ENCODE results near the gene SLC25A15.

SLC25A15 gene

DNA sequence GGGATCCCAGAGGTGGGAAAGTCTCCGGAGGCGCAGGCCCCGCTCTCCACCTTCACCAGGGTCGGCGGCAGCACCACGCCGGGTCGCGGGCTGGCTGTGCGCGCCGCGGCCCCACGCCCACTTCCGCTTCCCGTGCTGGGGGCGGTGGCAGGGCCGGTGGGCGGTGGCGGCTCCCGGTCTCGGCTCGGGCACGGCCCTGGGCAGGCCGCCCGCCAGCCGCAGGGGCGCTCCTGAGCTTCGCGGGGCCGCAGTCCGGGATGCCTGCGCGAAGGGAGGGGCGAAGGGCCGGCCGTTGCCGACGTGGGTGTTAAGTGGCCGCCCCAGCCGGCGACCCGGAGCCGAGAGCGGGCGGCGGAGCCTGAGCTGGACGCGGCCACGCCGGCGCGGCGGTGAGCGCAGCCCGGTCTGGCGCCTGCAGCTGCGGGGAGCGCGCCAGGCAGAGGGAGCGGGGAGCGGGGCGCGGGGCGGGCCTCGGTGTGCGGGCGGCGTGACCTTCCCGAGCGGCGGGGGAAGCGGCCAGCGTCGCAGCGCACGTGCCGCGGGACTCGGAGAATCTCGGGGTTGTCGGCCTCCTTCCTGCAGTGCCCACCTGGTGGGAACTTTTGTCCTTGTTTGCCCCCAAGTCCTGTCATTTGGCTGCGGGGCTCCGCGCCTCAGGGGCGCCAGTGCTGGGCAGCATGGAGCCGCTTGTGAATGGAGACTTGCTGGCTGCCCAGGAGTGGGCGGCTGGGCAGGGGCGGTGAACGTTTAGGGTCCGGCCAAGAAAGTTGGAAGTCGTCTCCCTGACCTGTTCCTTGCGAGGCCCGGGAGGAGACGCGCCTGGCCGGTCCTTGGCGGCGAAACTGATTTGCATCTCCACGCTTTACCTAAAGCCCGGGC is at the start of gene SLC25A15:
Gene SLC25A15 (plus strand): TSS at position 337 of the 879 bp plus-strand sequence. CDS start 3,616 bp downstream, outside the sequence.
- peak; percentile 73 for DNase-seq (ENCODE audit: low read depth)

DNA sequence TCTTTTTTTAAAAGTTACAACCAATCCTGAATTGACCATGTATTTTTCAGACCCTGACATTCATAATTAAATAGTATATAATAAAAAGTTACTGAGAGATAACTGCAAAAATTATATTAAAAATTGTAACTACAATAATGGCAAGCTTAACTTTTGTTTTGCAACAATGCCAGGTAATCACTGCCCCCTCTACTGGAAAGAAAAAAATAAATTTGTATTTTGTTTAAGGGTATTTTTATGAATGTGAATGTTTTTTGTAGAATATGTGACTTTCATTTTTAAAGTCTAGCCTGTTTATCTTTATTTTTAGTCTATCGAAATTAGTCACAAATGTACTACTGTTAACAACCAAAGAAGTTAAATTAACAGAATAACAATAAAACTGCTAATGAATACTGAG is 40.1 kb upstream of the SLC25A15 start:
- DNase-seq (ENCODE audit: low read depth) = no peak

DNA sequence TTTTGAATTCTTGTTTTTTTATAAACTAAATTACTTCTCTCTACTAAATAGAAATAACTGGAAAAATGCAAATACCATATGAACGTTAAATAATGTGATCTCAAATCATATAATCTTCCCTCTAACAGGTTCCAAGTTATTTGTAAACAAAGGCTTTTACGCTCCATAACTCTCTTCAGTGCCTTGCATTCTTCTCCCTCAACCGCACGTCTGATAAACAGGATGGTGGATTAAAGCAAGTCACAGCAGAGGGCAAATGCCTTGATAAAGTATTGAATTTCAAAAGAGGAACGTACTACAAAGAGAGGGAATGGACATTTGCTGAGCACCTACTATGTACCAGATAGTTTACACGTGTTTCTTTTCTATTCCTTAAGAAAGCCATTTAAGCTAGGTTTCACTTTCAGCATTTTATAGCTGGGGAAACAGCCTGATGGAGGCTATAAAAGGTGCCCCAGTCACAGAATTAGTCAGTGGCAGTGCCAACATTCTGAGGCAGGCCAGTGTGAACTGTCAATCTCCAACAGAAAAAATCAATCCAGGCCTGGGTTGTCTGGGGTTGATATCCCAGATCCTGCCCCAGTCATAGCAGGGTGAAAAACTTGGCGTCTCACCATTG is 34.2 kb upstream of the SLC25A15 start:
- peak; percentile 65 for DNase-seq (ENCODE audit: low read depth)

DNA sequence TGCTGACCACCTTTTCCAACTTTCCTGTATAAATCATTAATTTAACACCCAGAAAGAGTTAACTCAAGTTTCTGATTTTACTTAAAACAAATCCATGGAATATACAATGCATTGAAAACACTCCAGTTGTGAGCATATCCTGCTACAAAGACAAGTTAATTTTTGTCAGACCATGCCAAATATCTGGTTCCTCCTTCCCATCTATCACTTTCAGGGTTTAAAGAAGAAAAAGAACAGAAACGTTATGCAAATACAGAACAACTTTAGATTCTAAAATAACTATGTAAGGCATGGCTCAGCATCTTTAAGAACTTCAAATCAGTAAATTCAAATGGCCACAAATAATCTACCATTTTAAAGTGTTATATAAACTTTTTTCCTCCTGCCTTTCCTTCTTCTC is 33.4 kb upstream of the SLC25A15 start:
- no peak for DNase-seq (ENCODE audit: low read depth)

DNA sequence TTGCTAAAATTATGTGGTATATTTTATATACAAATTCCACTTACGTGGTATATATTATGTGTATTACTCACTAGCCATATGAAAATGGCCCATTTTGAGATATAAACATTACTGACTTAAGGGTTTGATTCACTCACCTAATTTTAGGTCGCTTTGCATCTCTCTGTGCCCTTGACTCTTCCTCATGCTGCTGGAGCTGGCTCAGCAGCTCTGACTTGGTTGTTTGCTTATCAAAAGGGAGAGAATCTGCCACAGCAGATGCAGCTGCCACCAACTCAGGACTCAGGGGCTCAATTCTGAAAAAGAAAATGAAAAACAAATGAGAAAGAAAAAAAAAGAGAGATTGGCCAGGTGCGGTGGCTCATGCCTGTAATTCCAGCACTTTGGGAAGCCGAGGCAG is 30.6 kb upstream of the SLC25A15 start:
- DNase-seq (ENCODE audit: low read depth) = no peak

DNA sequence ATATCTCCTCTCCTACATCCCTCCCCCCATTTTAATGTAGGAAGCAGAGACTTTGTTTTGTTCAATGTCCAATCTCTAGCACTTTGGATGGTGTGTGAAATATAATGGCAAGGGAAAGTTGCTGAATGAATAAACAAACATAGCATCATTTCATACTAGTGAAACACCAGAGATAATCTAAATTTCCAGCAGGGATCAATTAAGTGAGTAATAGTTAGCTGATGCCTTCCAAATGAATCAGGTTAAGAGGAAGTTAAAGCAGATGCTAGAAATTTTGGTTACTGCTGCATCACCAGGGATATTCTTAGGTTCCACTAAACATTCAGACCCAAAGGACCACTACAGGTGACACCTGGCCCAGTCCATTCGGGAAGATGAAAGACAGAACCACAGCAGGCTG is 26.6 kb upstream of the SLC25A15 start:
- DNase-seq (ENCODE audit: low read depth) = no peak

DNA sequence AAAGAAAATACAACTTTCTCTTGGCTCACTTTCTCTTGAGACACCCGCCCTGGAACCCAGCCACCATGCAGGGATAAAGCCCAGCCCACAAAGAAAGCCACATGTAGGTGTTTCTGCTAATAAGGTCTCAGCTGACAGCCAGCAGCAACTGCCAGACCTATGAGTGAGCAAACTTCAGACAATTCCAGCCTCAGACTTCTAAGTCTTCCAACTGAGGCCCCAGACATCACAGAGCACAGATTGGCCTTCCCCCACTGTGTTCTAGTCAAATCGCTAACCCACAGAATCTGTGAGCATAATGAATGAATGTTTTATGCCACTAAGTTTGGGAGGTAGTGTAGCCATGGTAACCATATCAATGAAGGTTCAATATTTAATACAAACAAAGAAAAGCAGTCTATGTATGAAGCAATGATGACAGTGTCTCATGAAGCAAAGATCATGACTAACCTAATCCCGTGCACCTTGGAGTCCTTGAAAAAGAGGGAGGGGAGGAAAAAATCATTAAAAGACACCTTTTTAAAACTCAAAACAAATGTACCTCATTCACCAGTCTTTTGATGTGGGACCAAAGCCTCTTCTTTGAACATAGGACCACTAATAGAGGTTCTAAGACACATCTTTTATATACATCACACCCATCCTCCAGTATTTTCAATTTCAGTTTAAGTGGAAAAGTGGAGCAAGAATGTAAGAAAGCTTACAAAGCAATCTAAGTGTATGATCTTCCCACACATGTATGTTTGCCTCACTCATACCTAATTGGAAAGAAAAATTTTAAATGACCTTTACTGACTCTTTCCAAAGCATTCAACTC is 24.6 kb upstream of the SLC25A15 start:
- peak; percentile 81 for DNase-seq (ENCODE audit: low read depth)

DNA sequence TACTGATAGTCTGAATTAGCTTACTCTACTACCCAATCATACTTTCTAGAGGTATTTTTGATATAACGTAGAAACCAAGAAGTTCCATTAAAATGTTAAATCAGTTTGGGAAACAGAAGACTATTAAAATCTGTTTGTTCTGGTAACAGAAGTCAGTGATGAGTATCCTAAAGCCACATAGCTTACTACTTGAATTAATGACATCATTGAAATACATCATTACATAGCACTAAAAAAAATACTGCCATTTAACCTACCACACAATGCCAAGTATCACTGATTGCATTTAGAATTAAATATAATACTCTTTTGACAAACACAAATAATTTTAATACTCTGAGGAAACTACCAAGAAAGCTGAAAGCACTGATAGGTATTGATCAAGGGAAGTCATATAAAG is 23.8 kb upstream of the SLC25A15 start:
- no peak for DNase-seq (ENCODE audit: low read depth)

DNA sequence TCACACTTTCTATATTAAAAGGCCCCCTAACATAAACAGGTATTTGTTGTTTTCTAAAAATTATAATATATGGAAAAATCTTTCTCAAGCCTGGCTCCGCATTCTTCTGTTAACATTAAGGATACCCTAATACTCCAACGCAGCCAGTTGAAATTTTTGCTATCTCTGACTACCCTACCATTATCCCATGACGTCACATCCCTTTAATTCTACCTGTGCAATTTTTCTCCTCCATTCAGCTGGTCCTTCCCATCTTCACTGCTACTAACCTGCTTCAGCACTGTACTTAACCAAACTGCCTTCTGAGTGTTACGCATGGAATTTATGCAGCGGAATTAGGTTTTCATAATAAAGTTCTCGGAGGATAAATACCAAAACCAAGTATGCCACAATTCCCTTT is 19.4 kb upstream of the SLC25A15 start:
- no peak for DNase-seq (ENCODE audit: low read depth)

DNA sequence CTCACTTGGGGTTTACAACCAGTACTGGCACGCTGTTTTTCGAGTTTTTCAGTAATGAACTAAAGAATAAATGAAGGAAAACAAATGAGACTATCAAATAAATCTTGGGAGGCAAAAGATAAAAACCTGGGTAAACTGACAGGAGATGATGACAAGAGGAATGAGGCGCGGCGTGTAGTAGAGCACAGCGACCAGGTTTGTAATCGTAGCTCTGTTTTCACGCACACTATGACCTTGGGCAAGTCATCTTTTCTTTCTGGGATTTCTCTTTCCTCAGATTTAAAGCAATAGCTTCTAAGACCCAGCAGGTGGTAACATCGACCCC is 18.8 kb upstream of the SLC25A15 start:
- no peak for DNase-seq (ENCODE audit: low read depth)

DNA sequence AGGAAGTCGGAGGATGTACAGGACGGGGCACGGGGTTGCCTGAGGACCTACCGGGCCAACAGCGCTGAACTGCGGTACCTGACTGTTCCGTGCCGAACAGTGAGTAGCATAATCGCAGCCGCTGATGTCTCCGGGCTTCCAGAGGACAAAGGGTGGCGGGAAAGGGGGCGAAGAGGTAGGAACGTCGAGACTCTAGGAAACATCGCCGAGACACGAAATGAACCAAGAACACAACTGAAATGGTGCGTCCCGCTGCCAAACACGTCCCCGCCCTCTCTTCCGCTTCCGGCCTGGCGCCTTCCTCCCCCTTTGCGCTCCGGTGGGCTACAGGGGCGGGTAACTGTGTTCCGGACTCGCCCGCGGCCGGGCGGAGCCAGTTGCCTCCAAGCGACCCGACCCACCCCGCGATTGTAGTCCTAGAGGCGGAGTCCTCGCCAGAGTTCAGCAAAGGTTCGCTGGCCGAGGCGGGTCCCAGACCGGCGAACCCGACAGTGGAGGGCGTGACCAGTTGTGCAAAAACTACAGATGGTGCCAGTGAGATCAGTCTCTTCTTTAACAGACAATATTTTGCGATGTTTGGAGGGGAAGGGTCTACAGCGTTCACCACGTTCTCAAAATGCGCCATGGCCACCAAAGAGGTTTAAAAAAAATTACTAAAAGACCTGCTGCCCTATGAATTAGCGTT is 18.3 kb upstream of the SLC25A15 start, which contains the start of gene MRPS31:
Gene MRPS31 (minus strand): TSS at position 257 of the 685 bp plus-strand sequence. CDS start 54 bp downstream, at position 203.
- peak; percentile 97 for DNase-seq (ENCODE audit: low read depth)

DNA sequence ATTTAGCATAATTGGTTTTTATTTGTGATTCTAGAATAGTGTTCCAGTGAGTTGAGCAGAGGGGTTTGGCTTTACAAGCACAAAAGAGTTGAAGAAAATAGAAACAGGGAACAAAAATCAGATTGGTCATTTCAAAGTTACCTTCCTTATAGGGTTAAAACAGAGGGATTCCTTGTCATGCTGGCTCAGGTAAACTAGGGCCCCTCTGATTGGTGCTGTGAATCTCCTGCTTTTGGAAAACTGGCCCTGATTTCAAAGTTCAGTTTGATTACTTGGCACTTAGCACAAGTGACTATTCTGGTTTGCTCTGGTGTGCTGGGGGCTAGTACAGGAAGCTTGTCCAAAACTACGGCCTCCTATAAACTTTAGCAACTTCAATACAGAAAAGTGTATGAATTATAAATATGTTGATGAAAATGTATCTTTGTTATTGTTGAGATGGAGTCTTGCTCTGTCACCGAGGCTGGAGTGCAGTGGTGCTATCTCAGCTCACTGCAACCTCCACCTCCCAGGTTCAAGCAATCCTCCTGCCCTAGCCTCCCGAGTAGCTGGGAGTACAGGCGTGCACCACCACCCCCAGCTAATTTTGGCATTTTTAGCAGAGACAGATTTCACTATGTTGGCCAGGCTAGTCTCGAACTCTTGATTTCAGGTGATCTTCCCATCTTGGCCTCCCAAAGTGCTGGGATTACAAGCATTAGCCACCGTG is 16.5 kb upstream of the SLC25A15 start:
- no peak for DNase-seq (ENCODE audit: low read depth)

DNA sequence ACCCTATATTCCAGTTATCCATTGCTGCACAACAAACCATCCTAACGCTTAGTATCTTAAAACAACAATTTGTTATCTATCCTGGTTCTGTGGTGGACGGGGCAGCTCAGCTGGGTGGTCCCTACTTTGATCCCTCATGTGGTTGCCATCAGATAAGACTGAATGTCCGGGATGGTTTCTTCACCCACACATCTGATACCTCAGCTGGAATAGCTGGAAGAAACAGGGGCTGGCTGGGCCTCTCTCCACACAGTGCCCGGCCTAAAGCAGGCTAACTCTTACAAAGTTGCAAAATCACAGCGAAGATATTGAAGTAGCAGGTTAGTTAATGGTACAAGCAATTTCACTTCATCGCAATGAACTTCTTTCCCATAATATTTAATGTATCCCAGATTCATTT is 14.7 kb upstream of the SLC25A15 start:
- DNase-seq (ENCODE audit: low read depth) = no peak

DNA sequence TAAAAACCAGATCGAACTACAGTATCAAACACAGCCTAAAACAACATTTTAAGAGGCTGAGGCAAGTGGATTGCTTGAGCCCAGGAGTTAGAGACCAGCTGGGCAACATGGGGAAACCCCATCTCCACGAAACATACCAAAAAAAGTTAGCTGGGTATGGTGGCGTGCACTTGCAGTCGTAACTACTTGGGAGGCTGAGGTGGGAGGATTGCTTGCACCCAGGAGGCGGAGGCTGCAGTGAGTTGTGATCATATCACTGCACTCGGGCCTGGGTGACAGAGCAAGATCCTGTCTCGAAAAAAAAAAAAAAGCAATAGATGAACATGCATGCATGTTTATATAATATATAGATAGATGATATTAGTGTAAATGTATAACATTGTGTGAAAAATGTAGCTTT is 13.2 kb upstream of the SLC25A15 start:
- no peak for DNase-seq (ENCODE audit: low read depth)

DNA sequence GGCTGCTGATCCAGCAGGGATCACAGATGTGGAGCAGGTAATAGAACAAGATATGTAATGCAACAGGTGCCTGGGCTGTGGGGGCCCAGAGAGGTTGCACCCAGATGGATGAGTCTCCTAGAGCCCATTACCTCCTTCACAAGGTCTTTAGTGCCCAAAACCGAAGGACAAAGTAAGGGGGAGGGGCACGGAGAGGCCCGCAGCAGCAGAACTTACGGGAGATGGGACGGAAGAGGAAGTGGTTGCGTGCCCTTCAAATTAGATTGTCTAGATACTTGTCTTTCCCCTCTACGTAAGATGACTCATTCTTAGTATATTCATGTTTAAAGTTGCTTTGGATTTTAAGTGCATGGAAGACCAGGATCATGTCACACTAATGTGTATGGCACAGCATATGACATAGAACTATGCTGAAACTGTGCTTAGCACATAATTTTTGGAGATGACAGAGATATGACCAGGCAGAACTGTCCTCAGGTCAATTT is 12.7 kb upstream of the SLC25A15 start:
- peak; percentile 79 for DNase-seq (ENCODE audit: low read depth)

DNA sequence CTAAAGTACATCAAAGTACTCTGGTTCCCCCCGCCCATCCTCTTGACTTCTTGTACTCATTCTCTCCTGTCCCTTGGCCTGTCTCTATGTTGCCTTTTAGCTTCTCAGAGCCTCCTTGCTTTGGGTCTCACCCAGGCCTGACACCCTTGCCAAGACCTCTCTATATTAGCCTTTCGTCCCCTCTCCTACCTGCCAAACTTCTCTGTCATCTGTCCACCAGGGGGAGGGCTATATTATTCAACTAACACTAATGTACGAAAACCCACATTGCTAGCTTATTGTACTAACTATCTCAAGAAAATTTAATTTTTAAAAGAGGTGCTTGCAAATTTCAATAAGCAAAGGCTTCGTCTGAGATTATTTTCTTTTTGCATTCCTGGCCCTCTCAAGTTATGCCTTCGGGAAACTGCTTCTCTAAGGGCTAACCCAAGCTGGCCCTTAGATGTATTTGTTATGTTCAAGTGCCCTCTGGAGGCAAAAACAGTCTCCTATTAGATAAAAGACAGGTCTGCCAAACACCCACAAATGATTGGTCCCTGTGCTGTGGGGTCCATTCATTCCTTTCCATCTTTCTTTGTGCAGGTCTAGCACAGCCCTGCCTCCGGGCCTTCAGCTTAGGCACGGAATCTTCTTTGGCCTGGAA is 12.1 kb upstream of the SLC25A15 start:
- DNase-seq (ENCODE audit: low read depth) = peak; percentile 71

DNA sequence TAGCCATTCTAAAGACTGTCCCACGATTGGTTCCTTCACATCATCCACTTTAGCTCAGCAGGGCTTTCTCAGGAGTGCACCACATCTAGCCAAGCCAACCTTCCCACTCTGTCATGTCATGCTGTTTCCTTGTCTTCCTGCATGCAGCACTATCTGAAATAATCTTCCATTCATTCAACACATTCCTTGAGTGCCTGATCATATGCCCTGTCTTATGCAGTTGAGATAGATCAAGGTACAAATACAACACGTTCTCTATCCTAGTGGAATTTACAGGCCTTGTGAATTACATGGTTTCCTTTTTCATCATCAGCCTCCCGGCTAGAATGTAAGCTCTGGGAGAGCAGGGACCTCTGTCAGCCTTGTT is 11.6 kb upstream of the SLC25A15 start:
- DNase-seq (ENCODE audit: low read depth) = no peak

DNA sequence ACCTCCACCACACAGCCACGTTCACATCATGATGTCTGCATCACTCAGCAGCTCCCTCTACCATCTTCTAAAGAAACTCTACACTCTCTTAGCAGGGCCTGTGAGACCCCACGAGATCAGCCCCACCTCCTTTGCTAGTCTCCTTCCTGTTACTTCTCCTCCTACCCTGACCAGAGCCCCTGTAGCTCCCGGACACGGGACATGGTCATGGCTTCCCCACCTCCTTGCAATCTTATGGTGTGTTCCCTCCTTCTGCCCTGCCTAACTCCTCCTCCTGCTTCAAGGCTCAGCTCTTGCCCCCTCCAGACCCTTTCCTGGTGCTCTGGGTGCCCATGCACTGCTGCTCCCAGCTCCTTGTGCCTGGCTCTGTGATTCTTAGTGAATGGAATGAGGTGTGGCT is 10.4 kb upstream of the SLC25A15 start:
- no peak for DNase-seq (ENCODE audit: low read depth)

DNA sequence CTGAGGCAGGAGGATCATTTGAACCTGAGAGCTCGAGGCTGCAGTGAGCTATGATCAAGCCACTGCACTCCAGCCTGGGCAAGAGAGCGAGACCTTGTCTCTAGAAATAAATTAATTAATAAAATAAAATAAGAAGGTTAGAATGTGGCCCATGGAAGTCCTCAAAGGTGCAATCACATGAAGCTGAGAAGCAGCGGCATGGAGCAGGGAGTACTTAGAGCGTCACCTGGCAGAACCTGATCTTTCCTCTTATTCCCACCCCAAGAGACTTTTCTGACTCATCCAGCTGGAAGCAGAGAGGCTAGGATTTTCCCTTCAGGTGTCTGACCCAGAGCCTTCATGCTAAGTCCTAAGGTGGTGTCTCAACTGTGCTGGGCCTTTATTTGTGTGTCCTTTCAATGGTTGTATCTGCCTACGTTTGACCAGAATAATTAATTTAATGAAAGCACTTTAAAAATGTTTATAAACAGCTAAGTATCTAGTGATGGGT is 9.6 kb upstream of the SLC25A15 start:
- DNase-seq (ENCODE audit: low read depth) = no peak

DNA sequence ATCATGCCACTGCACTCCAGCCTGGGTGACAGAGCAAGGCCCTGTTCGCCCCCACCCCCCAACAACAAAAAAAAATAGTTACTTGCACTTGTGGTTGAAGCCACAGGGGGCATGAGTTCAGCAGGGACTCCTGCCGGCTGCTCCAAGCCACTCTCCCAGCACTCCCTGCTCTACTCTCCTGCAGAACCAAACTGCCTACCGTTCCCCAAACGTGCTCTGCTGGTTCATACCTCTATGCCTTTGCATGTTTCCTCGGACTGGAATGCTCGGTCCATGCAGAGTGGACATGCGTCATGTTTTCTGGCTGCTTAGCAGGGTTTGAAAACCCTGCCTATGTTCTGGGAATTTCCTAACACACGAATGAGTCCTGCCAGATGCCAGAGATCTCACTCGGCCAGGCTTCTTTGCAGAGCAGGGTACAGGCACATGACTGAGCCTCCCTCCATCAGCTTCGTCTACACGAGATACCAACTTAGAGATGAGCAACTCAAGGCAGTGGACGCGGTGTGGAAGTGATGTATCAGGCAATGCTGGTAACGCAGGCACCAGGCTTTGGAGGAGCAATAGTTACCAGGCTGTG is 8.5 kb upstream of the SLC25A15 start:
- DNase-seq (ENCODE audit: low read depth) = peak; percentile 63
